IPS-20b (cell line): ENCODE data around the gene PGM5.
"Not testable (repeated sequence)": the region's sequence is repeated elsewhere in the genome, so short reads cannot be mapped to it uniquely, and the experiment has no call there.

Source experiments
- H3K27ac ChIP-seq: one replicate; pipeline ENCODE4 v1.5.1; 2013; ENCODE audit warnings: low read length
- H3K27me3 ChIP-seq: 2 replicates; pipeline ENCODE4 v1.6.1; 2013; ENCODE audit warnings: mild to moderate bottlenecking, low read length, inconsistent platforms; ENCODE audit not compliant: insufficient read depth
- H3K36me3 ChIP-seq: 2 replicates; pipeline ENCODE4 v1.6.1; 2013; ENCODE audit warnings: low read depth, mild to moderate bottlenecking, inconsistent platforms, low read length, moderate library complexity; ENCODE audit not compliant: insufficient read depth
- H3K4me1 ChIP-seq: 2 replicates; pipeline ENCODE4 v1.6.1; 2013; ENCODE audit warnings: mild to moderate bottlenecking, control low read depth, inconsistent platforms, low read length, moderate library complexity; ENCODE audit not compliant: insufficient read depth
- H3K4me3 ChIP-seq: 2 replicates; pipeline ENCODE4 v1.5.1; 2013; ENCODE audit warnings: mild to moderate bottlenecking, low read length, inconsistent platforms
- H3K9ac ChIP-seq: 2 replicates; pipeline ENCODE4 v1.6.1; 2013; ENCODE audit warnings: low read depth, mild to moderate bottlenecking, inconsistent platforms, low read length, moderate library complexity
- H3K9me3 ChIP-seq: 2 replicates; pipeline ENCODE4 v1.6.1; 2013; ENCODE audit warnings: mild to moderate bottlenecking, low read depth, low read length, inconsistent platforms; ENCODE audit not compliant: insufficient read depth

PGM5 gene

DNA sequence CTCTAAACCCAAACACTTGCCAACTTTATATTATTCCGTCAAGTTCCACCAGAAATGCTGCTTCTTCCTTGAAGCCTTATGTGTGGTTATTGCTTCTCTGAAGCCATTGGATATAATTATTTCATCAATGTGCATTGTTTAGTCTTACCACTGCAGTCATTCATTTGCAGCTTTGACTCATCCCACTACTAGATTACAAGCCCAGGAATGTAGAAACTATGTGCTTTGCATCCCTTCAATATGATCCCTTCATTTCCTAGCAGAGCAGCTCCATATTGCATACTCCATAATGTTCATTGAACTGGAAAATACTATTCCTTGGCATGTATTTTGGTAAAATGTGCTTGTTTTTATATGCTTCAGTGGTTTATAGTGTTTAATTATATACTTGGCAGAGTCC lies 34.3 kb downstream of the PGM5 start:
- not testable (repeated sequence) for H3K27me3 ChIP-seq, H3K9ac ChIP-seq, H3K36me3 ChIP-seq, H3K27ac ChIP-seq, H3K9me3 ChIP-seq, H3K4me1 ChIP-seq, H3K4me3 ChIP-seq

DNA sequence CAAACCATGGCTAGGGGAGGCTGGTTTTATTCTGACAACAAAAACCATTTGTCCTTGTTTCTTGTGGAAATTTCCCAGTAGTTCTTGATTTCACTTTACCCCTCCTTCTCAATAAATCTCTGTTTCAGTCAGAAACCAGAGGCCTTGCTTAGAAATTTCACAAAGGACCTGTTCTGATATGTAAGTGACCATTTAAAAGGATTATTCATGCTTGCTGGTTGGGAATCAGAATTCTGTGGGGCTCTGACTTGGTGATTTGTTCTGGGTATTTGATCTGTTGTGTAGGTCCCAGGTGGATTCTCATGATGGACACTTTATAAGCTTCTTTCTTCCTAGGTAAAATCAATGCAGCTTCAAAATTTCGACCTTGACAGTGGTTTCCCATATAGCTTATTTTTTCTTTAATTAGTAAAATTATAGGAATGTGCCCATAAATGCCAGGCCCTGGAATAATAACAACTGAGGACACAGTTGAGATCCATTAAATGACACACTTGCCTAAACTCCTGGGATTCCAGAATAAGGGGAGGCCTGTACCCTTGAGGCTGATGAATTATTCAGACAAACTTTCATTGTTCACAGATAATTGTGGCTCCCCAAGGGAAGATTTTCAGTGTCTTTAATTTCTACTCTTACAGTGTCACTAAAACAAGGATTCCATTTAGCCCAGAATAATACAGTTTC lies 40.1 kb downstream of the PGM5 start:
- H3K36me3 ChIP-seq, H3K9ac ChIP-seq, H3K4me3 ChIP-seq, H3K27ac ChIP-seq, H3K27me3 ChIP-seq, H3K4me1 ChIP-seq, H3K9me3 ChIP-seq: not testable (repeated sequence)

DNA sequence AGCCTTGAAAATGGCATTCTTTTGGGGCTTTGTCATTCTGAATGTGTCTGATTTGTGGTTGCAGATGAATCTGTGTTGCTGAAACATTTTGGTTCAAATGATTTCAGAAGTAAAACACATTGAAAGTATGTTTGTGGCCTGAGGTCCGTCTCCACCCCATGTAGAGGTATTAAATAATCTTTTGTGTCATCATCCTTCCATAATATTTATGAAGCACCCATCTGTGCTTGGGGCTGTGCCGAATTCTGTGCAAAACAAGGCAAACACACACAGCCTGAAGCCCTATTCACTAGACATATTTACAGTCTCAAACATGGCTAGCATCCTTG lies 40.6 kb downstream of the PGM5 start:
- H3K9ac ChIP-seq, H3K27ac ChIP-seq, H3K9me3 ChIP-seq, H3K4me3 ChIP-seq, H3K36me3 ChIP-seq, H3K27me3 ChIP-seq, H3K4me1 ChIP-seq: not testable (repeated sequence)

DNA sequence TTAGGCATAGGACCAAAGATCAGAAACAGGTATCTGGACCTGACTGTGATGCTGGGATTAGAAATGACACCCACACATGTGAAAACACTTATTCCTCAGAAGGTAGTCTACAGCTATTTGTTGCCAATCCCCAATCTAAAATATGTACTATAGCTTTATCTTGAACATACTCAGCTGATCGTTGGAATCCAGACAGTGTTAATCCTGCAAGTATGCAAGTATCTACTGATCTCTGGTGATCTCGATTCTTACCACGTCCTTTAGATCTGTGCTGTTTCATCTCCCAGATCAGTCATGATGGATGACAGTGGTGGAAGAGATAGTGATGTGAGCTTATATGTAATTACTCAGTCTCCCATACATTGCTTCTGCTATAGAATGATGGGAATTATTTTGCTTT lies 41.4 kb downstream of the PGM5 start:
- not testable (repeated sequence) for H3K9me3 ChIP-seq, H3K27ac ChIP-seq, H3K27me3 ChIP-seq, H3K4me3 ChIP-seq, H3K9ac ChIP-seq, H3K36me3 ChIP-seq, H3K4me1 ChIP-seq

DNA sequence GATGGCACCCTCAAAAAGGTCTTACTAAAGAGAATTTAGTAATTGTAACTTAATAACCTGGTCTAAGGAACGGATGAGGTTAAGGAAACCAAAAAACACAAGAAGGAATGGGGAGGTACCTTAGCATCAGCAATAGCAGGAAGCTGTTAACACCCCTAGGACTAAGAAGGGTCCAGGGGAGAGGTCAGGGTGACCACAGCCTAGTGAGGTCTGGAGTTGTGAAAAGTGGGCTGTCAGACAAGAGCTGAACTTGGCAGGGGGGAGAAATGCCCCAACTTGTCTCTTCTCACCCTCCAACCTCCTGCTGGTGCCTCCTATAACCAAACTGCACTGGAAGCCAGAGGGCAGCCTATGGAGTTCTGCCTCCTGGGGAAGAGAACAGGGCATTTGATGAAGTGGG lies 41.9 kb downstream of the PGM5 start:
- H3K4me1 ChIP-seq, H3K27me3 ChIP-seq, H3K9ac ChIP-seq, H3K36me3 ChIP-seq, H3K9me3 ChIP-seq, H3K4me3 ChIP-seq, H3K27ac ChIP-seq: not testable (repeated sequence)

DNA sequence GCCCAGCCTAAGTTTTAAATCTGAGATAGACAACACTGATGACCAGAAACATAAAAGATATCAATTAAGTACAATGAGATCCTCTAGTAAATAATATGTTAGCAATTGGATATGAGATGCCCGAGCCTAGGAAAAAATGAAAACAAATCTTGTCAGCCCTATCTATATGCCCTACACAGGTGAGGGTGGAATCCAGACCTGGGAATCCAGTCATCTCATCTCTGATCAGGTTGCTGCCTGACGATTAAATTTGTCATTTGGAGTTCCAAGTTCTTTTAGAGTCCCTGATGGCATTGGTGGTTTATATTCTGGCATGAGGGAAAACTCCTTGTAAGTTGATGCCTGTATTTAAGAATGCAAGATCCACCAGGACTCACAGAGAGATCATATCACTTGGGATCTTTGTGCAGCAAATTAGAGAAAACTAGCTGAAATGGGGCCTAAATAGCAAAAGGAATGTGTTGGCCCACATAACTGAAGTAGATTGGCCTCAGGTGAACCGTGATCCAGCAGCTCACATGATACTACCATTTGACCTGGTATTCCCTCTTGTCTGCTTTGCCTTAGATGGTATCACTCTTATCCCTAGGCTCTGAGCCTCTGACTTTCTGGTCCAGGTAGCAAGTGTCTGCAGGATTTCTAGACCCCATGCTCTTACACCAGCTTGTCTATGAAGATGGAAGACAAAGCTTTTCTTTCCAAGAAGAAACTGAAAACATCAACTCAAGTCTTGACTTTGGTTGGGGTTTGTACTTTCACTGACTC lies 48.2 kb downstream of the PGM5 start:
- H3K4me1 ChIP-seq, H3K27ac ChIP-seq, H3K27me3 ChIP-seq, H3K4me3 ChIP-seq, H3K9me3 ChIP-seq, H3K36me3 ChIP-seq, H3K9ac ChIP-seq: not testable (repeated sequence)

DNA sequence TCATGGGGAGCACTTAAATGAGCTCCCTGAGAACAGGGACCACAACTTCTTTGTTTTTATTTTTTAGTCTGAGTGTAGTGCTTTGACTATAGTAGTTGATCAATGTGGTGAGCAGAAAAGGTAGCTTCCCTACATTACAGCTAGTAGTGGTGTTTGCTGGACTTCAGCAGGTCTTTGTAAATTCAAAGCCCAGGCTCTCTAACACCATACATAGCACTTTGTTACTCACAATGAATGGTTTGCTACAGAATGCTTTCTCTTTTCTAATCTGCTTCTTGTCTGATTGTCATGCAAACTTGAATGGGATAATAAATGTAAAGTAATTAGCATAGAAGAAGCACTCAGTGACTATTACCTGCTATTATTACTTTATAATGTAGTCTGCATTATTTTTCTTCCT lies 55.5 kb downstream of the PGM5 start:
- not testable (repeated sequence) for H3K4me3 ChIP-seq, H3K9me3 ChIP-seq, H3K9ac ChIP-seq, H3K4me1 ChIP-seq, H3K27ac ChIP-seq, H3K36me3 ChIP-seq, H3K27me3 ChIP-seq

GRCh38 chr9:68412754-68413153 lies 56.3 kb downstream of the PGM5 start:
- H3K9ac ChIP-seq, H3K9me3 ChIP-seq, H3K4me1 ChIP-seq, H3K27ac ChIP-seq, H3K36me3 ChIP-seq, H3K27me3 ChIP-seq, H3K4me3 ChIP-seq: not testable (repeated sequence)

DNA sequence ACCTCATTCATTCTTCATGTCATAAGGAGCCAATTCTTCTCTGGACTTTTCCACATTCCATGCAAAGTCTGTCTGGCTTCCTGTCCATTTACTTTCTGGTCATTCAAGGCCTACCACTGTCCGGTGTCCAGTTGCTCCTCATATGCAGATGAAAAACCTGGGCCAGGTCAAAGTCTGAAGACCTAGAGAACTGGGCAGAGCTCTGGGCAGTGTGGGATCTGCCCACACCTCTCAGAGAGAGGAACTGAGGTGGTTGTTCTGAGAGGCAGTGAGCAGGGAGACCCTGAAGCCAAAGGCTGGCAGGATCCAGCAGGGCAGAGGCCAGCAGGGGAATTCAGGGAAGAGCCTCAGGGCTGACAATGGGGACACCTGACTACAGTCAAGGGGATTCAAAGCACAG lies 58.7 kb downstream of the PGM5 start:
- not testable (repeated sequence) for H3K4me1 ChIP-seq, H3K4me3 ChIP-seq, H3K9me3 ChIP-seq, H3K36me3 ChIP-seq, H3K27ac ChIP-seq, H3K27me3 ChIP-seq, H3K9ac ChIP-seq

GRCh38 chr9:68416936-68417564 lies 60.6 kb downstream of the PGM5 start:
- no peak overlapping the region for H3K27ac ChIP-seq
- no peak overlapping the region for H3K9ac ChIP-seq
- no peak overlapping the region for H3K4me3 ChIP-seq
- H3K36me3 ChIP-seq = no peaks in the 10 kb centered on the region
- H3K9me3 ChIP-seq = no peaks in the 10 kb centered on the region
- no peaks in the 10 kb centered on the region for H3K4me1 ChIP-seq
- H3K27me3 ChIP-seq = peaks cover 4% of the 10 kb centered on the region; the same call in 1 of the 2 replicates

DNA sequence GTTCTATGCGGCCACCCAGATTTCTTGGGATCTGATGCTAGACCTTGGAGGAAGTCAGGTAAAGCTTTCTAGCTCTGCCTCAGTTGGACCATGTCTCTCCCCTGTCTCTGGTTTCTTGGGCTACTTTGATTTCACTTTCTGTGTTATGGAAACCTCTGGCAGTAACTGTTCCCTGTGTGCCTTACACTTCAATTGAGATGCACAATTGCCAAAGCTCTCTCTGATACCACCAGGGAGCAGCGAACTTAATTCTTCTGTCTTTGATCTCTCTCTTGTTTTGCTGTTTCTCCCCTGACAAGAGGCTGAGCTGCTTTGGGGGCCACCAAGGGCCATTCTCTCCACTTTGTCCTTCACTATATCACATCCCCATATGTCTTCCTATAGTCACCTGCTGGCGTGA lies 61.4 kb downstream of the PGM5 start:
- no peak overlapping the region for H3K9ac ChIP-seq
- no peaks in the 10 kb centered on the region for H3K9me3 ChIP-seq
- H3K4me1 ChIP-seq = no peaks in the 10 kb centered on the region
- no peak overlapping the region for H3K4me3 ChIP-seq
- no peaks in the 10 kb centered on the region for H3K36me3 ChIP-seq
- H3K27me3 ChIP-seq = peaks cover 4% of the 10 kb centered on the region; the same call in 1 of the 2 replicates
- H3K27ac ChIP-seq = no peak overlapping the region

DNA sequence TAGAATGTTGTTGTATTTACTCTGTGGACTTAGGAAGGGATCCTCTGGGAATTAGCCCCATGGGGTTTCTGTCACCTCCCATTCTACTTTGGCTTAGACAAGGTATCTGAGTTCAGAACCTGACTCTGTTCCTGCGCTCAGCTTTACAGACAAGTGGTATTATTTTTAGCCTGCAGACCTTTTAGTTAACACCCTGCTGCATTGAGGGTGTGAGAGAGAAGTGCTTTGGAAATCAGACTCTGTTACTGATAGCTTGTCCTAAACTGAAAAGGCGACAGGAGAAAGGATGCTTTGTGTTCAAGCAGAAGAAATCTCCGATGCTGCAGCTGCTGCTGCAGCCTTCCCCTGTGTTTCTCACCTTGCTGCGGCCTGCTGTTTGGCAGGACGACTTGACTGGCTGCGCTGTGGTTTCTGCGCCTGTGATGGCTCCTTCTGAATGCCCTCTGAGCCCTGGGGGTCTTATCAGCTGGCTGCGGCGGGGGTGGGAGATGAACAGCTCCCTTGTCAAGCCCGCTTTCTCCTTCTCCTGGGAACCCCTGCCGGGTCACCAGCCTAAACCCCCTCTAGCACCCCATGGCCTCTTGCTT lies 61.9 kb downstream of the PGM5 start:
- H3K9ac ChIP-seq = no peak overlapping the region
- no peak overlapping the region for H3K4me3 ChIP-seq
- H3K27me3 ChIP-seq = peaks cover 4% of the 10 kb centered on the region; the same call in 1 of the 2 replicates
- no peak overlapping the region for H3K27ac ChIP-seq
- no peaks in the 10 kb centered on the region for H3K4me1 ChIP-seq
- no peaks in the 10 kb centered on the region for H3K36me3 ChIP-seq
- no peaks in the 10 kb centered on the region for H3K9me3 ChIP-seq
